ENCODE data around the gene CEP78. TPM values are rescaled to one million over a fixed set of nuclear protein-coding genes. Genes with fewer than 3 reads are reported as not detected.
"Not testable (repeated sequence)": the region's sequence is repeated elsewhere in the genome, so short reads cannot be mapped to it uniquely, and the experiment has no call there.

The CEP78 gene
- total RNA-seq, 1 donor: 22.9 TPM

GRCh38 chr9:78252616-78253015 is 16.7 kb downstream of the CEP78 start:
- H3K27me3 ChIP-seq (ENCODE audit: insufficient read depth, low read length): no peaks in the 10 kb centered on the region
- no peaks in the 10 kb centered on the region for H3K9me3 ChIP-seq (ENCODE audit: low read depth, low read length)
- no peak overlapping the region for H3K4me3 ChIP-seq (ENCODE audit: low read length)
- no peaks in the 10 kb centered on the region for H3K4me1 ChIP-seq (ENCODE audit: insufficient read depth, low read length)

DNA sequence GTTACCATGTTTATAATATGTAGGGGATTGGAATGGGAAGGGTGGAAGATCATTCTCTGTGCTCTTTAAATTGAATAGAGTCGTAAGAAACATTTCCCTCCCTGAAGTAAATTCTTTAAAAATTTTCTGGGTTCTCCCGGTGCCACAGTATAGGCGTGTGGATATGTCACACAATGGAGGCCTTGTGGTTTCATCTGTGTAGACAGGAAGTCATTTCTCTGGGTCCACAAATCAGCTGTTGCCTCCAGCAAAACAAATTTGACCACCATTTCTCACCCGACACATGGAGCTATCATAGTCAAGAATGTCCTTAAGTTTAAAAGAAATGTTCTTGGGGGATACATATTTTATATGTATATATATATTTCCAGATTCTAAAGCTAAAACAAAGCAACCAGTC is 17.4 kb downstream of the CEP78 start:
- Histone ChIP-seq H3K9me3 (ENCODE audit: low read depth, low read length) (no peaks in the 10 kb centered on the region), H3K4me1 (ENCODE audit: insufficient read depth, low read length) (no peaks in the 10 kb centered on the region), H3K4me3 (ENCODE audit: low read length) (no peak overlapping the region), H3K27me3 (ENCODE audit: insufficient read depth, low read length) (no peaks in the 10 kb centered on the region)

GRCh38 chr9:78261403-78262001 is 25.6 kb downstream of the CEP78 start:
- Histone ChIP-seq H3K4me3 (ENCODE audit: low read length) (no peak overlapping the region), H3K9me3 (ENCODE audit: low read depth, low read length) (no peaks in the 10 kb centered on the region), H3K27me3 (ENCODE audit: insufficient read depth, low read length) (no peaks in the 10 kb centered on the region), H3K4me1 (ENCODE audit: insufficient read depth, low read length) (no peaks in the 10 kb centered on the region)

- Histone ChIP-seq H3K4me3 (ENCODE audit: low read length) (no peak overlapping the region), H3K9me3 (ENCODE audit: low read depth, low read length) (no peaks in the 10 kb centered on the region), H3K27me3 (ENCODE audit: insufficient read depth, low read length) (no peaks in the 10 kb centered on the region), H3K4me1 (ENCODE audit: insufficient read depth, low read length) (no peaks in the 10 kb centered on the region)
These were observed 26.8 kb downstream of the CEP78 start for GRCh38 chr9:78262655-78263054.

GRCh38 chr9:78267889-78268288 is 32.0 kb downstream of the CEP78 start:
- H3K27me3 ChIP-seq (ENCODE audit: insufficient read depth, low read length): no peaks in the 10 kb centered on the region
- no peak overlapping the region for H3K4me3 ChIP-seq (ENCODE audit: low read length)
- no peaks in the 10 kb centered on the region for H3K9me3 ChIP-seq (ENCODE audit: low read depth, low read length)
- no peaks in the 10 kb centered on the region for H3K4me1 ChIP-seq (ENCODE audit: insufficient read depth, low read length)

GRCh38 chr9:78269784-78270183 is 33.9 kb downstream of the CEP78 start:
- Histone ChIP-seq H3K4me1 (ENCODE audit: insufficient read depth, low read length) (no peaks in the 10 kb centered on the region), H3K4me3 (ENCODE audit: low read length) (no peak overlapping the region), H3K27me3 (ENCODE audit: insufficient read depth, low read length) (no peaks in the 10 kb centered on the region), H3K9me3 (ENCODE audit: low read depth, low read length) (no peaks in the 10 kb centered on the region)

- Histone ChIP-seq H3K27me3 (ENCODE audit: insufficient read depth, low read length) (no peaks in the 10 kb centered on the region), H3K9me3 (ENCODE audit: low read depth, low read length) (no peaks in the 10 kb centered on the region), H3K4me3 (ENCODE audit: low read length) (no peak overlapping the region), H3K4me1 (ENCODE audit: insufficient read depth, low read length) (no peaks in the 10 kb centered on the region)
These were observed 36.4 kb downstream of the CEP78 start for GRCh38 chr9:78272307-78272706.

DNA sequence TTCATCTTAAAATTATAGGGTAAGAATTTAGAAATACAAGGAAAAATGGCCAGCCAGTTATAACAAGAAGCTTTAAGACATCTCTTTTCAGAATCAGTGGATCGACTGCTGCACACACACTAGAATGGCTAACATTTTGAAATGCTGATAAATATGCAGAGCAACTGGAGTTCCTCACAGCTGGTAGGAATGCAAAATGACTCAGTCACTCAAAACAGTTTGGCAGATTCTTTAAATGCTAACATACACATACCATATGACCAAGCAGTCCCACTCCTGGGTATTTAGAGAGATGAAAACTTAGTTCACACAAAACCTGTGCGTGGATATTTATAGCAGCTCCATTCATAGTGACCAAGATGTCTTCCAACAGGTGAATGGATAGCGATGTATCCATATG is 37.9 kb downstream of the CEP78 start:
- H3K4me1 ChIP-seq (ENCODE audit: insufficient read depth, low read length): no peaks in the 10 kb centered on the region
- H3K9me3 ChIP-seq (ENCODE audit: low read depth, low read length): no peaks in the 10 kb centered on the region
- no peak overlapping the region for H3K4me3 ChIP-seq (ENCODE audit: low read length)
- no peaks in the 10 kb centered on the region for H3K27me3 ChIP-seq (ENCODE audit: insufficient read depth, low read length)

DNA sequence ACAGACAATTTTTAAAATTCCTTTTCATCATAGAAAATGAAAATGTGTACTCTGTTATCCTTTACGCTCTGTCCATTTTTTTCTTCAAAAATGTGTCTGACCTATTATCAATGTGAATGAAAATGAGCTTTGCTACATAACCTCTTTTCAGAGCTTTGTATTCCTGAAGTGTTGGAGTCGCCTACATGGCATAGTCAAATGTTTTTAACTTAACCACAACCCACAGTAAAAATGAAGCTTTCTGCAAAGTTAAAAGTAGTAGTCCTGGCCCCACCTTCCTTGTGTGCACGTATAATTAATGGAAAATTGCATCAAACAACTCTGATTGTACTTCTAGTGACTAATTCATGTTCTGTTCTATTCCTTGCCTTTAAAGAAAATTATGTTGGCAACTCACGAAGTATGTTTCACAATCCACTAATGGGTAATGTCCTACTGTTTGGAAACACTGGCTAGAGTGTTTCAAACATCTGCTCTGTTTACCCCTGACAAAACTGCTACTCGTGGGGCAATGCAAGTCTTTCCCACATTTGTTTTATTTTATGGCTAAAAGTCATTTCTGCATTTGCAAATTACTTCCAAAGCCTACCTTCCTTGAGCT is 42.4 kb downstream of the CEP78 start:
- no peaks in the 10 kb centered on the region for H3K9me3 ChIP-seq (ENCODE audit: low read depth, low read length)
- no peaks in the 10 kb centered on the region for H3K4me1 ChIP-seq (ENCODE audit: insufficient read depth, low read length)
- H3K4me3 ChIP-seq (ENCODE audit: low read length): no peak overlapping the region
- no peaks in the 10 kb centered on the region for H3K27me3 ChIP-seq (ENCODE audit: insufficient read depth, low read length)

DNA sequence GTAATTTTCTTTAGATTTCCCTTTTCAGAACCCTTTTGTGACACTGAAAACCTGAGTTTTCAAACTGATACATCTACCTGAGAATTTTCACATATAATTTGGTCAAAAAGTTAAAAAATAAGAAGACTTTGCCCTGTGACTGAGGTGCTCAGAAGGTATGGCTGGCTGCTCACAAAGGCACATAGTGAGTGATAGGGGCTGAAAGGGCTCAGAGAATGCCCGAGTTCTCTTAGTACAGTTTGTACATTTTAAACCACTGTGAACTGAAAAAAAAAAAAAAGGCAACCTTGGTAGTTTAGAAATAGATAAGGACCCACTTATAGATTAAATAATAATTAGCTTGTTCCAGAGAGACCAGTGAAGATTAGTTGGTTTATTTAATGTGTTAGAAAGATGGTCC is 42.9 kb downstream of the CEP78 start:
- Histone ChIP-seq H3K27me3 (ENCODE audit: insufficient read depth, low read length) (no peaks in the 10 kb centered on the region), H3K9me3 (ENCODE audit: low read depth, low read length) (no peaks in the 10 kb centered on the region), H3K4me3 (ENCODE audit: low read length) (no peak overlapping the region), H3K4me1 (ENCODE audit: insufficient read depth, low read length) (no peaks in the 10 kb centered on the region)

DNA sequence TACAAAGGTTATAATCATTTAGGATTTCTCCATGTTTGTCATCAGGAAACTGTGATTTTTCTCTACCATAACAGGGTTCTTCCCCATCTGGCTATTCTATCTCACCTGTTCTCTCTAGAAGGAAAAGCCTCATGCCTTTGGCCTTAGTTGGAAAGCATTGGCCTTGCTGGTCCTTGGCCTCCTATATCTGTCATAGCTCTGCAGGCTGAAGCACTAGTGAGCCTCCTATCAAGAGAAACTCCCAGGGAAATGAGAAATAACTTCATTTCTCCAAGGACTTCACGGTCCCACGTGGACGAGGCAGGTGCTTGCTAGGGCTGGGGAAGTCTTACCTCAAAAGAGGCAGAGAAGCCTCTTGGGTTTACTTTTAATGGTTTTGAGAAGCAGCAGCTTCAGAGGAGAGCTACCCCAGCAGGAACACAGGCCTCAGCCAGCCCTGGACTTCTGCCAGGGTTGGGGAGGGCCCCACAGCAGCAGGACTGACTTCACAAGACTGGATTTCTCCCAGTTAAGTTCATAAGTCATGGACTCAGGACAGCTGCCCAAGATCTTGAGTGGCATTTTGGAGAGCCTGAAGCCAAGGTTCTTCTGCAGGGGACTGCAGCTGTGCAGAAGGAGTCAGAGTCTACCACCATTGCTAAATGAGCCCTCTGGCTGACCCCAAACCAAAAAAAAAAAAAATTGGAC is 45.2 kb downstream of the CEP78 start:
- H3K4me1 ChIP-seq (ENCODE audit: insufficient read depth, low read length): no peaks in the 10 kb centered on the region
- H3K27me3 ChIP-seq (ENCODE audit: insufficient read depth, low read length): no peaks in the 10 kb centered on the region
- H3K4me3 ChIP-seq (ENCODE audit: low read length): no peak overlapping the region
- H3K9me3 ChIP-seq (ENCODE audit: low read depth, low read length): no peaks in the 10 kb centered on the region

DNA sequence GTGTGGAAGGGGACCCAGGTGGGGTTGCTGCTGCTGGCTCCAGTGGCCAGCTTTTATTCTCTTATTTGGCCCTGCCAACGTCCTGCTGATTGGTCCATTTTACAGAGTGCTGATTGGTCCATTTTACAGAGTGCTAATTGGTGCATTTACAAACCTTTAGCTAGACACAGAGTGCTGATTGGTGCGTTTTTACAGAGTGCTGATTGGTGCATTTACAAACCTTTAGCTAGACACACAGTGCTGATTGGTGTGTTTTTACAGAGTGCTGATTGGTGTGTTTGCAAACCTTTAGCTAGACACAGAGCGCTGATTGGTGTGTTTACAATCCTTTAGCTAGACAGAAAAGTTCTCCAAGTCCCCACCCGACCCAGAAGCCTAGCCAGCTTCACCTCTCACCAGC is 48.3 kb downstream of the CEP78 start:
- not testable (repeated sequence) for H3K9me3 ChIP-seq (ENCODE audit: low read depth, low read length); H3K4me3 ChIP-seq (ENCODE audit: low read length); H3K27me3 ChIP-seq (ENCODE audit: insufficient read depth, low read length); H3K4me1 ChIP-seq (ENCODE audit: insufficient read depth, low read length)

- Histone ChIP-seq H3K27me3 (ENCODE audit: insufficient read depth, low read length) (no peaks in the 10 kb centered on the region), H3K4me3 (ENCODE audit: low read length) (no peak overlapping the region), H3K9me3 (ENCODE audit: low read depth, low read length) (no peaks in the 10 kb centered on the region), H3K4me1 (ENCODE audit: insufficient read depth, low read length) (no peaks in the 10 kb centered on the region)
These were observed 50.2 kb downstream of the CEP78 start for GRCh38 chr9:78286125-78286524.

DNA sequence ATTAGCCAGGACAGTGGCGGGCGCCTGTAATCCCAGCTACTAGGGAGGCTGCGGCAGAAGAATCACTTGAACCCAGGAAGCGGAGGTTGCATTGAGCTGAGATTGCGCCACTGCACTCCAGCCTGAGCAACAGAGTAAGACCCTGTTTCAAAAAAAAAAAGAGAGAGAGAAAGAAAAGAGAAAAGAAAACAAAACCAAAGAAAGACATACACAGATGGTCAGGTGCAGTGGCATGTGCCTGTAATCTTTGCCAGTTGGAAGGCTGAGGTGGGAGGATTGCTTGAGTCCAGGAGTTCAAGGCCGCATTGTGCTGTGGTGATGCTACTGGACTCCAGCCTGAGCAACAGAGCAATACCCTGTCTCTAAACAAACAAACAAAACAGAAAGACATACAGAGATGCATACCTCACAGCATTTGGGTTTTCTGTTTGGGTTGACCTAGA is 51.1 kb downstream of the CEP78 start:
- H3K4me3 ChIP-seq (ENCODE audit: low read length): no peak overlapping the region
- no peaks in the 10 kb centered on the region for H3K27me3 ChIP-seq (ENCODE audit: insufficient read depth, low read length)
- H3K9me3 ChIP-seq (ENCODE audit: low read depth, low read length): no peaks in the 10 kb centered on the region
- no peaks in the 10 kb centered on the region for H3K4me1 ChIP-seq (ENCODE audit: insufficient read depth, low read length)

GRCh38 chr9:78288214-78288892 is 52.5 kb downstream of the CEP78 start:
- Histone ChIP-seq H3K27me3 (ENCODE audit: insufficient read depth, low read length) (no peaks in the 10 kb centered on the region), H3K9me3 (ENCODE audit: low read depth, low read length) (no peaks in the 10 kb centered on the region), H3K4me1 (ENCODE audit: insufficient read depth, low read length) (no peaks in the 10 kb centered on the region), H3K4me3 (ENCODE audit: low read length) (no peak overlapping the region)

All from mononuclear cell (primary cell).